HG02943 (cell line): Measurements from ENCODE around the gene DDX21.
A peak's percentile ranks its signal among the peaks of the same experiment; 100 is the strongest.
"Not testable (repeated sequence)": the region's sequence is repeated elsewhere in the genome, so short reads cannot be mapped to it uniquely, and the experiment has no call there.

Experiments used
- ATAC-seq: cut with Tn5 transposase; IDR thresholded peaks from one replicate; pipeline ENCODE4 v1.9.1; 2021; ENCODE audit warnings: mild to moderate bottlenecking, low read depth, moderate library complexity; ENCODE audit not compliant: unreplicated experiment

DDX21 gene

DNA sequence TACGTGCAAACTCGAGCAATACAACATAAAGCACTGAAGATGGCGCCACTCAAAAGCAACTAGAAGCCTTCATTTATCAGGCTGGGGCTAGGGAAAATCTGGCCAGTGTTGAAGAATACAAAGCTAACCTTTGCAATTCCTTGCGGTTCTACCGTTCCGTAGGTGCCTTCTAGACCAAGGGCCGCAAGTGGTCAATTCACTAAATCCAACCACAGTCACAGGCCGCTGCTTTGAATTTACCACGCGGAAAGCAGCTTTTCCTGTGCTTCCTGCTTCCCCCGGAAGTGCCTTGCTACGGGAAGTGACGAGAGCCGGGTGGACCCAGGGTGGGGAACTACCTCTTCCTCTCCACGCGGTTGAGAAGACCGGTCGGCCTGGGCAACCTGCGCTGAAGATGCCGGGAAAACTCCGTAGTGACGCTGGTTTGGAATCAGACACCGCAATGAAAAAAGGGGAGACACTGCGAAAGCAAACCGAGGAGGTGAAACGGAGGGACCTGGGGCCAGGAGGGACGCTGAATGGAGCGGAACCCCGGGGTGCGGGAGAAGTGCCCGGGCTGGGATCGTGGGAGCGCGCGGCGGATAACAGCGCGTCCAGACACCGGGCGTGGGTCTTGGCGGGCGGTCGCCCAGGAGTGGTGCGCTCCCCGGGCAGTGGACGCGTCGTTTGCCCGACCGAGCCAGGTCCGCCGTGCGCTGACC is at the start of gene DDX21:
DDX21 (plus strand) TSS at position 339 of the 701 bp plus-strand sequence; CDS start at position 395, 56 bp downstream.
- peak; percentile 84 for ATAC-seq

DNA sequence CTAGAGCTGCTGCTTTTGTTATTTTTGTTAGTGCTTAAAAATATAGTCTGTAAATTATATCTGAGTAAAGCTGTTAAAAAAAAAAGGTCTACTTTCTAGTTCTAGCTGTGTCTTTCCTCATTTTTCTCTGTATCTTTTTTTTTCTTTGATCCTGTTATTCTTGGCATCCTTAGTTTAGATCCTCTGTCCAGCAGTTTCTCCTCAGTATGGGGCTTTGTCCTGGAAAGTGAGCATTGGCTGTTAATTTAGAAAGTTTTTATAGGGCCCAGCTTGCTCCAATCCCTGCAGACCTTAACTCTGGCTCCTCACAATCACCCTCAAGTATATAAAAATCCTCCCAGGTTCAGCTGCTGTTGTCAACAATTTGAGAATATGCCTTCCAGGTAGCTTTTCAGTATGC is 31.4 kb upstream of the DDX21 start:
- ATAC-seq: no peak

DNA sequence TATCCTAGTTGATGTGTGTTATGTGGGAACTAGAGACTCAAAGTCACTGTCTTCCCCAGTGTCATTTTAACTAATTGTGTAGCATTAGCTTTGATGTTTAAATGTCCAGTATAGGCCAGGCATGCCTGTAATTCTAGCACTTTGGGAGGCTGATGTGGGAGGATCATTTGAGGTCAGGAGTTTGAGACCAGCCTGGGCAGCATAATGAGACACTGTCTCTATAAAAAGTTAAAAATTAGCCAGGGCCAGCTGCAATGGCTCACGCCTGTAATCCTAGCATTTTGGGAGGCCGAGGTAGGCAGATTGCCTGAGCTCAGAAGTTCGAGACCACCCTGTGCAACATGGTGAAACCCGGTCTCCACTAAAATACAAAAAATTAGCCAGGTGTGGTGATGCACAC is 30.5 kb upstream of the DDX21 start:
- no peak for ATAC-seq

DNA sequence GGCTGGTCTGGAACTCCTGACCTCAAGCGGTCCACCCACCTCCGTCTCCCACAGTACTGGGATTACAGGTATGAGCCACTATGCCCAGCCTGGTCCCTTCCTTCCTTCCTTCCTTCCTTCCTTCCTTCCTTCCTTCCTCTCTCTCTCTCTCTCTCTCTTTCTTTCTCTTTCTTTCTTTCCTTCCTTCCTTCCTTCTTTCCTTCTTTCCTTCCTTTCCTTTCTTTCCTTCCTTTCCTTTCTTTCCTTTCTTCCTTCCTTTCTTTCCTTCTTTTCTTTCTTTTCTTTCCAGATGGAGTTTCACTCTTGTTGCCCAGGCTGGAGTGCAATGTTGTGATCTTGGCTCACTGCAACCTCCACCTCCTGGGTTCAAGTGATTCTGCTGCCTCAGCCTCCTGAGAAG is 26.8 kb upstream of the DDX21 start:
- not testable (repeated sequence) for ATAC-seq

DNA sequence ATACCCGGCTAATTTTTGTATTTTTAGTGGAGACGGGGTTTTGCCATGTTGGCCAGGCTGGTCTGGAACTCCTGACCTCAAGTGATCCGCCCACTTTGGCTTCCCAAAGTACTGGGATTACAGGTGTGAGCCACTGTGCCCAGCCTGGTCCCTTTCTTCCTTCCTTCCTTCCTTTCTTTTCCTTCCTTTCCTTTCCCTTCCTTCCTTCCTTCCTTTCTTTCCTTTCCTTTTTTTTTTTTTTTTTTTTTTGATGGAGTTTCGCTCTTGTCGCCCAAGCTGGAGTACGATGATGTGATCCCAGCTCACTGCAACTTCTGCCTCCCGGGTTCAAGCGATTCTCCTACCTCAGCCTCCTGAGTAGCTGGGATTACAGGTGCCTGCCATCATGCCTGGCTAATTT is 26.1 kb upstream of the DDX21 start:
- ATAC-seq: not testable (repeated sequence)

DNA sequence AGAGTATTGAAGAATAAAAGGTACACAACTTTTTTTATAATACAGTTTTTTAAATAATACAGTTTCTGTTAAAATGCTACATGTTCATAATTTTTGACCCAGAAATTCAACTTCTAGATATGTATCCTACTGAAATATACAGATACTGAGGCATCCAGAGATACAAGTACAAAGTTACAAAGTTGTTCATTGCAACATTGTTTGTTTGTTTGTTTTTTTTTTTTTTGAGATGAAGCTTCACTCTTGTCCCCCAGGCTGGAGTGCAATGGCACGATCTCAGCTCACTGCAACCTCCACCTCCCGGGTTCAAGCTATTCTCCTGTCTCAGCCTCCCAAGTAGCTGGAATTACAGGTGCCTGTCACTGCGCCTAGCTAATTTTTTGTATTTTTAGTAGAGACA is 23.1 kb upstream of the DDX21 start:
- ATAC-seq: not testable (repeated sequence)

DNA sequence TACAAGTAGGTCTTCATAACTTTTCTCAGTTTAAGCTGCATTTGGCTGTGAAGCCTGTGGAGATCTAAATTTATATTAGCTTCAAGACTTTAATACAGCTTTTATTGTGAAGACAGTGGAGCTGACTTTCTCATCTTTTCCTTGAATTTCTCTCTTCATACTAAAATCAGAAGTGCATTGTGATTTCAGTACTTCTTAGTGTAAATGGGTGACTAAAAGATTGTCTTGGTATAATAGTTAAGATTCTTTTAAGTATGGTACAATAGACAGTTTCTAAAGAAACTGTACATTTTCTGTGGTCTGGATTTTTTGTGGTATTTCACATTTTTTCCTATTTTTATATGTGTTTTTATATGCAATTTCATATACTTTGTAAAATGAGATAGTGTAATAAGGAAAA is 21.0 kb upstream of the DDX21 start:
- no peak for ATAC-seq

DNA sequence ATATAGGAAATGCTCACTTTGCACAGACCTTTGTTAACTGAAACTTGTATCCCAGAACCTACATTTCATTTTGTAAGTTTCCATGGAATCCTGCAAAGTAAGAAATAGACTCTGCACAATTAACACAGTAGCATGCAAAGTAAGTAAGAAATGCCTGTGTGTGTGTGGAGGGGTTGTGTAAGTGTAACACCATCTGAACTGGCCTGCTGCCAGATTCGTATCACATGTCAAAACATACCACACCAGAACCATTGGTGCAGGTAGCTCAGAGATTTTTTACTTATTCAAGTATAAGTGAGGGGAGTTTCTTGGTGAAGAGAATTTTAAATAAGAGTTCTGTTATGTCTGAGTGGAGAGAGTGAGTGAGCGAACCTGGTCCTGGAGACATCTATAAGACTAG is 17.9 kb upstream of the DDX21 start:
- ATAC-seq: no peak

DNA sequence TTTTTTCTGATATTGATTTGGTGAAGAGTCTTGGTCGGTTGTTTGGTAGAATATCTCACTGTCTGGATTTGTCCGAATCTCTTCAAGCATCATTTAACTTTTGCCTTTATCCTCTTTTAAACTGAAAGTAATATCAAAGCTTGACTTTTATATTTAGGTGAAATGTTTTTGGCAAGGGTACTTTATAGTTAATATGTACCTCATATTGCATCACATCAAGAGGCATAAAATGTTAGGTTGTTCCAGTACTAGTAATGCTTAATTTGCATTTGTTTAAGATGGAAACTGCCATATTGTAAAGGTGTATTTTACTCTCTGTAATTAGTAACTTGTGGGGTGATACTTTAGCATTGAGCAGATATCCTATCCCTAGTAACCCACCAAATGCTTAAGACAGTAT is 17.1 kb upstream of the DDX21 start:
- ATAC-seq: no peak

DNA sequence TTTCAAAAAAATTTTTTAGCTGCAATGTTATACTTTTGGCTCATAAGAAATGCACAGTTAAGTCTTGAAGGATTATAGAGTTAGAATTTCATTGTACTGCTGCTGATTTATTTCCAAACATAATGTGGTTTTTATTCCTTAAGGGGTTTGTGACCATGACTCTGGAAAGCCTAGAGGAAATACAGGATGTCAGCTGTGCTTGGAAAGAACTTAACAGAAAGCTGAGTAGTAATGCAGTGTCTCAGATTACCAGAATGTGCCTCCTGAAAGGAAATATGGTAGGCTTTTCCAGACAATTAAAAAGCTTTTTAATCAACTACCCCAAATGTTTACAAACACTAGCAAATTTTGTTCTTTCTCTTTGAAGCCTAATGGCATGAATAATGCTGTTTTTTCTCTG is 15.1 kb upstream of the DDX21 start:
- ATAC-seq: not testable (repeated sequence)

DNA sequence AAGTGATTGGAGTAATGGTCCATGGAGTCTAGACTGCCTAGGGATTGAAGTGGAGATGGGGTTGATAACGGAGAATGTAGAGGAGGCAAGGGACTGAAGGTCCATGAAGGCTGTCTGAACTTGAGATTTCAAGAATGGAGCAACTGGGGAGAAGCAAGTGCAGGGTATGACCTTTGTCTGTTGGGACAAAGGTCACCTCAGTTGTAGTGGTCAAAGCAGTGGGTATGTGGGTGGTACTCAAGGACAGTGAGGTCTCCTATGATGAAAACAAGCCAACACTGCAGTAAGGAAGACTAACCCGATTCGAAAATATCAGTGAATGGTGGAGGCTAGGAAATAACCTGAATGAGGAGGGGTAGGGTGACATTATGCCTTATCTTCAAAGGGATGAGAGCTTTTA is 5.4 kb upstream of the DDX21 start:
- ATAC-seq: no peak

DNA sequence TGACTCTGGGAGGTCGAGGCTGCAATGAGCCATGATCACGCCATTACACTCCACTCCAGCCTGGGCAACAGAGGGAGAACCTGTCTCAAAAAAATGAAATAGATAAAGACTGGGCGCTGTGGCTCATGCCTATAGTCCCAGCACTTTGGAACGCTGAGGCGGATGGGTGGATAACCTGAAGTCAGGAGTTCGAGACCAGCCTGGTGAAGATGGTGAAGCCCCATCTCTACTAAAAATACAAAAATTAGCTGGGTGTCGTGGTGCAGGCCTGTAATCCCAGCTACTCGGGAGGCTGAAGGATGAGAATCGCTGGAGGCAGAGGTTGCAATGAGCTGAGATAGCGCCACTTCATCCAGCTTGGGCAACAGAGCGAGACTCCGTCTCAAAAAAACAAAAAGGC is 1.1 kb upstream of the DDX21 start:
- ATAC-seq: no peak

DNA sequence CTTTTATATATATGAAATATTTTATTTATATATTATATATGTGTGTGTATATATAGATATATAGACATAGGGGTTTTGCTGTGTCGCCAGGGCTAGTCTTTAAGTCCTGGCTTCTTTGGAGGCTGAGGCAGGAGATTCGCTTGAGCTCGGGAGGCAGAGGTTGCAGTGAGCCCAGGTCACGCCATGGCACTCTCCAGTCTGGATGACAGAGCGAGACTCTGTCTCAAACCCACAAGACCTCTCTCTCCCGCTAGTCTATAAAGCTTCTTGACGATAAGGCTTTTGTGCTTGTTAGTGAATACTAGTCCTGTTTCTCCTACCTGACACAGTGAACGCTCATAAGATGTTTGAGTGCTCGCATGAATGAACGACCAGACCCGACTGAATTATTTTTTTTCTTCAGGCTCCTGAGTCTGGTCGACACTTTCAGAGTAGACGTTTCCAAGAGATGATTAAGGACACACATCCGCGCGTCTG is 577 bp upstream of the DDX21 start:
- ATAC-seq: peak; percentile 5

DNA sequence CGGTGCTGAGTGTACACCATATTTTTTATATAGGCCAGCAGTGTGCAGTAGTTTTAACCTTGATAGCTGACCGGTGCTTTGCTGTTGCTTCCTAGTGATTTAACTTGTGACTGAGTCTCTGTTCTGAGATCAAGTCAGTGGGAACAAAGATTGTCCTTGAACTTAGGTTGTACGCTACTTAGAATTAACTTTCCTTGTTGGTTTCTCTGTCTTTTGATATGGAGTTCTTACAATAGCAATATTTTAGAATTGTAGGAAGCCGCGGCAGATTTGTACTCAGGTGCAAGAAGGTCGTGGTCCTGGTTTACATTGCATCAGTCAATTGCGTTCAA is 1.3 kb downstream of the DDX21 start:
- ATAC-seq: no peak

DNA sequence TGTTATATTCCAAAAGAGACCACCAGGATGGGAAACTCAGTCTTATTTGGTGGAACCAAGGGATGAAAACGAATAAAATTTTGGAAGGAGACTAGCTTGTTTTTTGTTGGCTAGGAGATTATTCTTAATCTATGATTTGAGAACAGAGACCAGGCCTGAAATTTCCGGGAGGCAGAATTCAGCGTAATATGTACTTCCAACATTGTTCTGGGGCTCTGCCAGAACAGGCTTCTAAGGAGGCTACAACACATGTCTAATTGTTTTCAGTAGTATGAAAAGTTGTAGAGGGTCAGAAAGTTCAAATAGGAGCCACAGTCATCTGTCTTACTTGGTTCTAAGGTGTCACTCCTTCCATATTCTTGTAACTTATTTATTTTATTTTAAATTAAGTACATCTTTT is 1.7 kb downstream of the DDX21 start:
- ATAC-seq: no peak

DNA sequence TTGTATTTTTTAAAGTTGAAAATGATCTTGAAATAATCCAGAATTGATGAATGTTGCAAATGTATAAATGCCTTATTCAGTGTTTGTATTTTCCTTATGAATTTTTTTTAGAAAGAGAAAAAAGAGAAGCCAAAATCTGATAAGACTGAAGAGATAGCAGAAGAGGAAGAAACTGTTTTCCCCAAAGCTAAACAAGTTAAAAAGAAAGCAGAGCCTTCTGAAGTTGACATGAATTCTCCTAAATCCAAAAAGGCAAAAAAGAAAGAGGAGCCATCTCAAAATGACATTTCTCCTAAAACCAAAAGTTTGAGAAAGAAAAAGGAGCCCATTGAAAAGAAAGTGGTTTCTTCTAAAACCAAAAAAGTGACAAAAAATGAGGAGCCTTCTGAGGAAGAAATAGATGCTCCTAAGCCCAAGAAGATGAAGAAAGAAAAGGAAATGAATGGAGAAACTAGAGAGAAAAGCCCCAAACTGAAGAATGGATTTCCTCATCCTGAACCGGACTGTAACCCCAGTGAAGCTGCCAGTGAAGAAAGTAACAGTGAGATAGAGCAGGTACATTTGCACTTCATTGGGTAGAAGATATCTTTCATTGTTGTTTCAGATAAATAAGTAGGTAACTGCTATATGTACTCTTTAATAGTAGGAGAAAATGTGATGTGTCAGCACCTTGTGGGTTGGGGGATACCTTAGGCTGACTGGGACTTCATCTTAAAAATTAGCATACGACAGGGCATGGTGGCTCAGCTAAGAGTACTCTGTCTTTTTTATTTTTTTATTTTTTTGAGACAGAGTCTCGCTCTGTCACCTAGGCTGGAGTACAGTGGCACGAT is 3.9 kb downstream of the DDX21 start:
- no peak for ATAC-seq

DNA sequence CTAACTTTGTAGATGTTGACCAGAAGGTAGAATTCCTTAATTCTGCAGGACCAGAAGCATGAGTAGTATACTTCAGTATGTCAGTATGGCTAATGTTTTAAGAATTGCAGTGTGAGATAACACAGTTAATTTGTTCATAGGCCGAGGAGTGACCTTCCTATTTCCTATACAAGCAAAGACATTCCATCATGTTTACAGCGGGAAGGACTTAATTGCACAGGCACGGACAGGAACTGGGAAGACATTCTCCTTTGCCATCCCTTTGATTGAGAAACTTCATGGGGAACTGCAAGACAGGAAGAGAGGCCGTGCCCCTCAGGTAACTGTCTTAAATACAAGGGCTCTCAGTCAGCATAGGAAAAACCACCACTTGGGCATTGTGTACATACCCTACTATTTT is 7.2 kb downstream of the DDX21 start:
- no peak for ATAC-seq

DNA sequence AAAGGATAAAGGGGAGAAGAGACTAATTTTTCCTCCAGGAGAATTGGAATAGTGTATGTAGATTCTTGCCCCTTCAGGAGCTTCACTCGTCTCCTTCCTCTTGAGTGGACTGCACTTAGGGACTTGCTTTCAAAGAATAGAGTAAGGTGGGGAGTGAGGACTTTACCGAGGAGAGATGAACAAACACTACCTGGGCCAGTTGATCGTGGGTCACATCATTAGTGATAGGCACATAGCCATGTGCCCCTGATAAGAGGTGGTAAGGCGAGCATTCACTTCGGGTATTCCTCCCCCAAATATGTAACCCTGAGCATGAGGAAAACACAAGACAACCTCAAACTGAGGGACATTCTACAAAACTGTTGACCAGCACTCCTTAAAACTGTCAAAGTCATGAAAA is 18.0 kb downstream of the DDX21 start:
- no peak for ATAC-seq

DNA sequence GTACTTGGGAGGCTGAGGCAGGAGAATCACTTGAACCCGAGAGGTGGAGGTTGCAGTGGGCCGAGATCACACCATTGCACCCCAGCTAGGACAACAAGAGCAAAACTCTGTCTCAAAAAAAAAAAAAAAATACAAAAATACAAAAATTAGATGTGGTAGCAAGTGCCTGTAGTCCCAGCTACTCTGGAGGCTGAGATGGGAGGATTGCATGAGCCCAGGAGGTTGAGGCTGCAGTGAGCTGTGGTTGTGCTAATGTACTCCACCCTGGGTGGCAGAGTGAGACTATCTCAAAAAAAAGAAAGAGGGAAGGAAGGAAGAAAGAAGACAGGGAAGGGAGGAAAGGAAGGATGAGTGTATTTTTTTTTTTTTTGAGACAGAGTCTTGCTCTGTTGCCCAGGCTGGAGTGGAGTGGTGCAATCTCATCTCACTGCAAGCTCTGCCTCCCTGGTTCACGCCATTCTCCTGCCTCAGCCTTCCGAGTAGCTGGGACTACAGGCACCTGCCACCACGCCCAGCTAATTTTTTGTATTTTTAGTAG is 20.0 kb downstream of the DDX21 start:
- ATAC-seq: not testable (repeated sequence)

DNA sequence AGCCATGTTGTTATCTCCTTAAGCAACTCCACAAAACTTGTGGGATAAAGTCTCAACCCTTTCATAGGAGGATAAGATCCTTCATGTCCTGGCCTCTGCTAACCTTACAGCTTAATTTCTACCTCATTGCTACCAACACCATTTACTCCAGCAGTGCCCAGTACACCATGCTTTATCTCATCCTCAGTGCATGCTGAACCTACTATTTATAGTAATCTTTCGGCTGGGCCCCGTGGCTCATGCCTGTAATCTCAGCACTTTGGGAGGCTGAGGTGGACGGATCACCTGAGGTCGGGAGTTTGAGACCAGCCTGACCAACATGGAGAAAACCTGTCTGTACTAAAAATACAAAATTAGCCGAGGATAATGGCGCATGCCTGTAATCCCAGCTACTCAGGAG is 23.8 kb downstream of the DDX21 start:
- ATAC-seq: not testable (repeated sequence)

DNA sequence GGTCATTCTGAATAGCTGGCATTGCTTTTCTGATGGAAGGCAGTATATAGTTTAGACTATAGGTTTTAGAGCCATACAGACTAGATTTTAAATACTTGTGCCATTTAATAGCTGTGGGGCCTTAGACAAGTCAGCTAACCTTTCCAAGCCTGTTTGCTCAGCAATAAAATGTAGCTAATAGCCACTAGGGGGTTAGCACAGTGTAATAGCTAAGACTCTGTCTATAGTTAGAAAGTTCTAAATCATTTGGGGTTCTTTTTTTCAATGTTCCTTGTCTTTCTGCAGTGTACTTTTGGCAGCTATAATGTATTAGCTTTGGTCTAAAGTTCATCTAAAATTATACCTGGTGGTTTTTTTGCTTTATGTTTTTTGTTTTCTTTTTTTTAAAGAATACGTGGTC is 25.1 kb downstream of the DDX21 start:
- no peak for ATAC-seq

DNA sequence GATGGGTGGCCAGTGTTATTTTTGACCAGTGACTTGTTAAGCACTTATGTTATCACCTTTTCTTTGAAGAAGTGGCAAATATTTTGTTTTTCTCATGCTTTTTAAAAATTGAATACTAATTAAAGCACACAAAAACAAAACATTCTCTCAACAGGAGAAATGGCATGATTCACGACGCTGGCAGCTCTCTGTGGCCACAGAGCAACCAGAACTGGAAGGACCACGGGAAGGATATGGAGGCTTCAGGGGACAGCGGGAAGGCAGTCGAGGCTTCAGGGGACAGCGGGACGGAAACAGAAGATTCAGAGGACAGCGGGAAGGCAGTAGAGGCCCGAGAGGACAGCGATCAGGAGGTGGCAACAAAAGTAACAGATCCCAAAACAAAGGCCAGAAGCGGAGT is 26.4 kb downstream of the DDX21 start:
- ATAC-seq: no peak
